DND-41 (cell line): ENCODE data around the gene ATP6V1G1.

Source experiments
- CTCF ChIP-seq: IDR thresholded peaks from 2 replicates; pipeline ENCODE4 v1.5.1; 2012; ENCODE audit warnings: borderline replicate concordance, low read length, moderate library complexity, mild to moderate bottlenecking; ENCODE audit not compliant: poor library complexity, severe bottlenecking; ENCODE audit errors: extremely low read depth
- EZH2 ChIP-seq: IDR thresholded peaks from 3 replicates; pipeline ENCODE4 v1.6.1; 2012; ENCODE audit warnings: borderline replicate concordance, low read depth, mild to moderate bottlenecking, moderate library complexity, low read length, inconsistent platforms; ENCODE audit not compliant: severe bottlenecking

- TF ChIP-seq CTCF (no peak), EZH2 (no peak)
Observed at GRCh38 chr9:114591291-114591787, 3.8 kb downstream of the ATP6V1G1 start.
